Left lung (tissue), 10 donors: Measurements from ENCODE around the gene CIZ1. TPM values are rescaled to one million over a fixed set of nuclear protein-coding genes. Genes with fewer than 3 reads are reported as not detected.

ENCODE experiments used
- ATAC-seq: fragments of 200-7000 bp; cut with Tn5 transposase; one replicate; pipeline ENCODE4 v1.9.1; 2020; ENCODE audit warnings: moderate library complexity
- DNase-seq, 4 donors: peaks; one replicate each; pipeline ENCODE4 v3.0.0-alpha.2; 2013 to 2020
- H3K27ac ChIP-seq, 2 donors: fragments of 200-600 bp; sonication (generic) in 1 of 2; one replicate each; pipeline versions ENCODE4 v1.5.0 to v1.8.0; 2020 to 2021
- H3K27me3 ChIP-seq, 2 donors: fragments of 200-600 bp; sonication (generic) in 1 of 2; one replicate each; pipeline versions ENCODE4 v1.5.0 to v1.8.0; 2020 to 2021
- H3K36me3 ChIP-seq, 2 donors: fragments of 200-600 bp; sonication (generic) in 1 of 2; one replicate each; pipeline versions ENCODE4 v1.5.0 to v1.8.0; 2020 to 2021
- H3K4me1 ChIP-seq, 2 donors: fragments of 200-600 bp; one replicate each; pipeline ENCODE4 v1.8.0; 2021
- H3K4me3 ChIP-seq, 2 donors: fragments of 200-600 bp; sonication (generic) in 1 of 2; one replicate each; pipeline versions ENCODE4 v1.5.0 to v1.8.0; 2020 to 2021; ENCODE audit warnings: mild to moderate bottlenecking in 1 of 2
- H3K9me3 ChIP-seq, 2 donors: fragments of 200-600 bp; sonication (generic) in 1 of 2; one replicate each; pipeline versions ENCODE4 v1.5.0 to v1.8.0; 2020 to 2021
- intact Hi-C, 2 donors: fragments of 100-400 bp; cut with DNase I; formaldehyde crosslinking; loops; one replicate each; pipeline versions ENCODE4 v1.11.2 to v1.14.2; 2022
- polyA plus RNA-seq, 6 donors: library from polyadenylated mRNA; unstranded; fragments of 120-200 nt; gene quantifications; one replicate each; pipeline ENCODE4 v1.2.1, GENCODE V29; 2013; ENCODE audit not compliant: insufficient read length in 6 of 6
- total RNA-seq, 2 donors: library from RNA; stranded (reverse); fragmentation: NEBNext Ultra II Directional; extraction: Animal tissue kit (Norgen Biotek cat#: 25700); gene quantifications; one replicate each; pipeline ENCODE4 v1.2.1, GENCODE V29; 2021
- TF ChIP-seq, protein P1 (sequence below), 2 donors: fragments of 200-600 bp; sonication (generic) in 1 of 2; IDR thresholded peaks; one replicate each; pipeline versions ENCODE4 v1.5.0 to v1.8.0; 2021; ENCODE audit warnings: antibody characterized with exemption in 2 of 2
- donor health status: DM: no; HTN: yes; CAD: no.
- donor health status: DM: no; HTN: no; CAD: no.

The CIZ1 gene
- total and polyA plus RNA-seq, 8 donors = 102 to 163 (median 143) TPM

DNA sequence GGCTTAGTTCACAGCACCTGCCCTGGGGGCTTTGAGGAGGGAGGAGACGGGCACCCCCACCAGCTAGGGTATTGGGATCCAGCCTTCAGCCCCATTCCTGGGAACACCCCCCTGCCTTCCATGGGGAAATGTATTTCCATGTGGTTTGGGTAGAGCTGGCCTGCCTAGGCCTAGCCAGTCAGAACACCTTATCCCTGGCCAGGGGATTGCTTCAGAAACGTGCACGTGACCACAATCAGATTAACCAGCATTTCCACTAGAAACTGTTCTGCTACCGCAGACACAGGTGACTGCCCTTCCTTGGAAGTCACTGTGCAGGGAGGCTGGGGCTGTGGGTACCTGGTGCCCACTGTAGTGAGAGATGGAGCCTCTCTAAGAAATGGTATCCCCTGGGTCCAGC, 17.3 kb downstream of the CIZ1 start:
- H3K9me3 ChIP-seq = peaks cover 0 to 3% of the 10 kb centered on the region in 2 donors
- no peak overlapping the region for H3K27ac ChIP-seq
- no peaks in the 10 kb centered on the region for H3K4me1 ChIP-seq
- H3K36me3 ChIP-seq = peaks cover 4 to 81% of the 10 kb centered on the region in 2 donors
- intact Hi-C loops = no loop called here
- H3K27me3 ChIP-seq = no peaks in the 10 kb centered on the region
- ATAC-seq (no peak), DNase-seq (no peak)
- H3K4me3 ChIP-seq = no peak overlapping the region
- TF ChIP-seq, protein P1, sequence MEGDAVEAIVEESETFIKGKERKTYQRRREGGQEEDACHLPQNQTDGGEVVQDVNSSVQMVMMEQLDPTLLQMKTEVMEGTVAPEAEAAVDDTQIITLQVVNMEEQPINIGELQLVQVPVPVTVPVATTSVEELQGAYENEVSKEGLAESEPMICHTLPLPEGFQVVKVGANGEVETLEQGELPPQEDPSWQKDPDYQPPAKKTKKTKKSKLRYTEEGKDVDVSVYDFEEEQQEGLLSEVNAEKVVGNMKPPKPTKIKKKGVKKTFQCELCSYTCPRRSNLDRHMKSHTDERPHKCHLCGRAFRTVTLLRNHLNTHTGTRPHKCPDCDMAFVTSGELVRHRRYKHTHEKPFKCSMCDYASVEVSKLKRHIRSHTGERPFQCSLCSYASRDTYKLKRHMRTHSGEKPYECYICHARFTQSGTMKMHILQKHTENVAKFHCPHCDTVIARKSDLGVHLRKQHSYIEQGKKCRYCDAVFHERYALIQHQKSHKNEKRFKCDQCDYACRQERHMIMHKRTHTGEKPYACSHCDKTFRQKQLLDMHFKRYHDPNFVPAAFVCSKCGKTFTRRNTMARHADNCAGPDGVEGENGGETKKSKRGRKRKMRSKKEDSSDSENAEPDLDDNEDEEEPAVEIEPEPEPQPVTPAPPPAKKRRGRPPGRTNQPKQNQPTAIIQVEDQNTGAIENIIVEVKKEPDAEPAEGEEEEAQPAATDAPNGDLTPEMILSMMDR (IDR thresholded peaks at IDR 0.05) = no peak

DNA sequence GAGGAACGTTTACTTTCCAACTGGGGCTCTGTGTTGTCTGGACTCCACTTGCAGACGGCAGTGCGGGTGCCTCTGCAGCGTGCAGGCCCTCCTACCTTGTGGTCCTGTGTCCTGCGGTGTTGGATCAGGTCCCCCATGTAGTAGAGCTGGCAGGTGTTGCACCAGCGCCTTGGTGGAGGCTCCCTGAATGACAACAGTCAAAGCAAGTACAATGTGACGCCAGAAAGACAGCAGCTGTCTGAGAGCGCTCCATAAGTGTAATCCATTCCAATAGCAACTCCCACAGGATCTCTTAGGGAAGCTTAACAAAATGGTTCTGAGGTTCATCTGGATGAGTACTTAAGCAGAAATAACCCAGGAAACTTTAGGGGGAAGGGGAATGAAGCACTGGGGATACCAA, 21.4 kb downstream of the CIZ1 start:
- no peaks in the 10 kb centered on the region for H3K27me3 ChIP-seq
- intact Hi-C loops = no loop called here
- DNase-seq (no peak), ATAC-seq (no peak)
- H3K27ac ChIP-seq = no peak overlapping the region
- no peak overlapping the region for H3K4me3 ChIP-seq
- no peaks in the 10 kb centered on the region for H3K4me1 ChIP-seq
- H3K36me3 ChIP-seq = peaks cover 0 to 81% of the 10 kb centered on the region in 2 donors
- TF ChIP-seq, protein P1 (IDR thresholded peaks at IDR 0.05) = no peak
- H3K9me3 ChIP-seq = no peaks in the 10 kb centered on the region

DNA sequence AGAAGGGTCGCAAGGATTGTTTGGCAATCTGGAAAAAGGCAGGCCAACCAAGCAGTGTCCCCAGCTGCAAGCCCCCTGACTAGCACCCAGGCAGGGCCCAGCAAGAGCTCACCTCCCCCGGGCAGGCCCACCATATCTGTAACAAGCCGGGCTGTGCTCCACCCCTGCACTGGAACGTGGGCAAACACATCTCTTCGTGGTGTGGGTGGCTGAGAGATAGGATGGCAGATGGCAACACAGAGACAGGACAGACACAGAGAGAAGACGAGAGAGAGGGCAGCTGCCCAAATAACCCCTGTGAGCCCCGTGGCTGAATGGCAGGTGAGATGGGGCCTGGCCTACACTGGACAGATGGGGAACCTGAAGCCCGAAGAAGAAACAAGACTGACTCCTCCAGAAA, 21.9 kb downstream of the CIZ1 start:
- DNase-seq (no peak), ATAC-seq (no peak)
- no peaks in the 10 kb centered on the region for H3K4me1 ChIP-seq
- H3K27ac ChIP-seq = no peak overlapping the region
- TF ChIP-seq, protein P1 (IDR thresholded peaks at IDR 0.05) = no peak
- no peaks in the 10 kb centered on the region for H3K27me3 ChIP-seq
- peaks cover 0 to 81% of the 10 kb centered on the region in 2 donors for H3K36me3 ChIP-seq
- intact Hi-C loops = no loop called here
- no peak overlapping the region for H3K4me3 ChIP-seq
- no peaks in the 10 kb centered on the region for H3K9me3 ChIP-seq

DNA sequence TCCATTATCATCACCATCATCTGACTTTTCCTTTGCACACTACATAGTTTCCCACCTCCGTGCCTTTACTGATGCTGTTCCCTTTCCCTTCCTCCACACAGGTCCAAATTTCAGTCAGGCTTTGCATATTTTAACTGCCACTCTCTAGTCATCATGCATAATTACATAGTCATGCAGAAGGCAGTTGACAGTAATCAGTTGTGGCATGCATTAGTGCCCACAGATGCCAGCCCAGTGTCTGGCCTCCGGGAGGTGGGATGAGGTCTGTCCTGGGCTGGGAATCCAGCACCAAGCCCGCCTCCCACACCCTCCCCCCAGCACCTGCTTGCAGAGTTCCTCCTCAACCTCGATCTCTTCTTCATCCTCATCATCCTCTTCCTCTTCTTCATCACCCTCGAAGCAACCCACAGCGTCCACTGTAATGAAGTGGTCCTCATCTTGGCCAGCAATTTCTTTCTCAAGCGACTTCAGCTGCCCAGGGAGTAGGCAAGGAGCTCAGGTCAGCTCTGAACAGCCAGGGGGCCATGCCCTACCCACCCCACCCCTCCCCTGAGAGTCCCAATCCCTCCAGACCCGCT, 22.6 kb downstream of the CIZ1 start:
- no peaks in the 10 kb centered on the region for H3K27me3 ChIP-seq
- intact Hi-C loops = no loop called here
- H3K4me3 ChIP-seq = no peak overlapping the region
- peaks cover 0 to 81% of the 10 kb centered on the region in 2 donors for H3K36me3 ChIP-seq
- no peak overlapping the region for H3K27ac ChIP-seq
- TF ChIP-seq, protein P1 (IDR thresholded peaks at IDR 0.05) = no peak
- ATAC-seq (no peak), DNase-seq (no peak)
- H3K4me1 ChIP-seq = no peaks in the 10 kb centered on the region
- no peaks in the 10 kb centered on the region for H3K9me3 ChIP-seq

DNA sequence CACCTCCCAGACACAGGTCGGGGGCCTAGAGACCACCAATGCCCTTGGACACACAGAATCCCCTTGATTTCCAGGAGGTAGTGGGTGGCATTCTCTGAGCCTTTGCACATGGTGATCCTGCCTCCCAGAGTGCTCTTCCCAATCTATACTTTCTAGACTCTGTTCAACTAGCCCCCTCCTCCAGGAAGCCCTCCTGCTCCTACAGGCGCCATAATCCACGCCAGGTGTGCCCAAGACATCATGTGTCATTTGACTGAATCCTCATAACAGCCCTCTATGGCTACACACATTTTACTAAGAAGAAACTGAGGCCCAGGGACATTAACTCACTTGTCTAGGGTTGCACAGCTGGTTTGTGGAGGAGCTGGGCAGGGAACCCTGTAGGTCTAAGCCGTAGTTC, 24.2 kb downstream of the CIZ1 start:
- Histone ChIP-seq H3K36me3 (peaks cover 0 to 86% of the 10 kb centered on the region in 2 donors), H3K27ac (no peak overlapping the region), H3K27me3 (no peaks in the 10 kb centered on the region), H3K9me3 (no peaks in the 10 kb centered on the region), H3K4me3 (no peak overlapping the region), H3K4me1 (no peaks in the 10 kb centered on the region)
- ATAC-seq (no peak), DNase-seq (no peak)
- intact Hi-C loops = no loop called here
- TF ChIP-seq, protein P1 (IDR thresholded peaks at IDR 0.05) = no peak
